GM06990 (cell line): ENCODE measurements around the gene PPP2R1A.
A peak's percentile ranks its signal among the peaks of the same experiment; 100 is the strongest.

Experiments used
- DNase-seq: peaks from one replicate; pipeline ENCODE4 v3.0.0-alpha.2; 2011; ENCODE audit not compliant: insufficient read length; ENCODE audit errors: extremely low read depth
- H3K27me3 ChIP-seq: replicated peaks from 2 replicates; pipeline ENCODE4 v1.6.0; 2011; ENCODE audit warnings: low read length; ENCODE audit not compliant: control insufficient read depth, insufficient read depth
- H3K36me3 ChIP-seq: 2 replicates; pipeline ENCODE4 v1.5.1; 2011; ENCODE audit warnings: low read length; ENCODE audit not compliant: control insufficient read depth, insufficient read depth
- H3K4me3 ChIP-seq: replicated peaks from 2 replicates; pipeline ENCODE4 v1.5.1; 2011; ENCODE audit warnings: low read depth, mild to moderate bottlenecking, control low read depth, low read length
- CTCF ChIP-seq: IDR thresholded peaks from 2 replicates; pipeline ENCODE4 v1.5.1; 2011; ENCODE audit warnings: low read length, control low read depth, mild to moderate bottlenecking, inconsistent platforms; ENCODE audit not compliant: insufficient read depth, poor library complexity, severe bottlenecking

Gene PPP2R1A

GRCh38 chr19:52269338-52270261 is 79.7 kb downstream of the PPP2R1A start, which contains the start of gene ZNF766:
ZNF766 (plus strand) TSS chr19:52269587; CDS start chr19:52269614, 27 bp downstream.
- TF ChIP-seq CTCF: no peak
- peak; percentile 97 for DNase-seq
- Histone ChIP-seq H3K4me3 (peak within 1 kb of the TSS; percentile 93), H3K27me3 (no peaks in the 10 kb centered on the region), H3K36me3 (peaks cover 2% of the 10 kb centered on the region)

DNA sequence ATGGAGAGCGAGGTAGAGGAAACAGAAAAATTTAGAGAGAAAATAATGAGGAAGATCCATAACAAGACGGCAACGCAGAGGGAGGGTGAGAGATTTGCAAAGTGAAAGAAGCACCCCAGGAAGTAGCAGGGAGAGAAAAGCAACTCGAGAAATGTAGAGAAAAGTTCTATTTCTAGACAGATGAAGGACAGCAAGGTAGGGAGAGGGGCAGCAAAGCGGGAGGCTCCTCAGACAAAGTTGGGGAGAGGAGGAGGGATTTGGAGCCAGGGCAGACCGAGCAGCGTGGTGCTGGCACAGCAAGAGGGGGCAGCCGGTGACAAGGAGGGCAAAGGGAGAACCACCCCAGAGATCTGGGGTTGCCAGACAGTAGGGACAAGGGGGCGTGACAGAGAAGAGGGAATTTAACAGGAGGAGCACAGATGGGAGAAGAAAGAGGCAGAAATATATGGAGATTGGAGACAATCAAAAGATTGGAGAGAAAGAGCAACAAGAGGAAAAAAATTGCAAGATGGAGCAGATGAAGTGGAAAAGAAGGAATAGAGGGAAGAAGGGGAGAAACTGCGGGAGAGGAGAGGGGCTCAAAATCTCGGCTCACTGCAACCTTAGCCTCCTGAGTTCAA is 80.5 kb downstream of the PPP2R1A start:
- Histone ChIP-seq H3K27me3 (no peaks in the 10 kb centered on the region), H3K36me3 (peaks cover 2% of the 10 kb centered on the region), H3K4me3 (peak overlapping the region; percentile 93)
- DNase-seq: peak; percentile 13
- TF ChIP-seq CTCF: no peak

- Histone ChIP-seq H3K27me3 (no peaks in the 10 kb centered on the region), H3K36me3 (peaks cover 2% of the 10 kb centered on the region), H3K4me3 (no peak overlapping the region)
- no peak for TF ChIP-seq CTCF
- DNase-seq: no peak
Observed at GRCh38 chr19:52273301-52273700, 83.4 kb downstream of the PPP2R1A start.

DNA sequence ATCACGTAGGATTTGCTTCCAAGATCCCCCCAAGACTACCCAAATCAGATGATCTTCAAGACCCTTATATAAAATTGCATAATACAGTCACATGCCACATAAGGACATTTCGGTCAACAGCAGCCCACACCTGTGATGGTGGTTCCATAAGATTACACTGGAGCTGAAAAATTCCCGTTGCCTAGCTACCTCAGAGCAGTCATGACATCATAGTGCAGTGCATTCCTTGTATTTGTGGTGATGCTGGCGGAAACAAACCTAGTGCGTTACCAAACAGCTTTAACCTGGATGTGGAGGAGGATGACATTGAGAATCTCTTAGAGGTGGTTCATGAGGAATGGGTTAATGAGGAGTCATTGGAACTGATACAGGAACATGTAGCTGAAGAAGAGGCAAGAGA is 84.3 kb downstream of the PPP2R1A start:
- Histone ChIP-seq H3K27me3 (no peaks in the 10 kb centered on the region), H3K36me3 (peaks cover 2% of the 10 kb centered on the region), H3K4me3 (no peak overlapping the region)
- DNase-seq: no peak
- no peak for TF ChIP-seq CTCF

DNA sequence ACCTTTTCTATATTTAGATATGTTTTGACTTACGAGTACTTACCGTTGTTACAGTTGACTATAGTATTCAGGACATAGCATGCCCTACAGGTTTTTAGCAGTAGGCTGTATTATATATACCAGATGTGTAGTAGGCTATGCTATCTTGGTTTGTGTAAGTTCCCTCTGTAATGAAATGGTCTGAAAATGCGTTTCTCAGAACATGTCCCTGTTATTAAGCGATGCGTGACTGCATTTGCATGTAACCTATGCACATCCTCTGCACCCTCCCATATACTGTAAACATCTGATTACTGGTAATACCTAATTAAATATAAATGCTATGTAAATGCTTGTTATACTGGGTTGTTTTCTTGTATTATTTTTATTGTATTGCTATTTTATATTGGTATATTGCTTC is 86.1 kb downstream of the PPP2R1A start:
- TF ChIP-seq CTCF: no peak
- H3K4me3 ChIP-seq: no peak overlapping the region
- peaks cover 2% of the 10 kb centered on the region for H3K36me3 ChIP-seq
- no peak for DNase-seq
- H3K27me3 ChIP-seq: no peaks in the 10 kb centered on the region
